Measurements from ENCODE around the gene PPP1R27.

The PPP1R27 gene, protein sequence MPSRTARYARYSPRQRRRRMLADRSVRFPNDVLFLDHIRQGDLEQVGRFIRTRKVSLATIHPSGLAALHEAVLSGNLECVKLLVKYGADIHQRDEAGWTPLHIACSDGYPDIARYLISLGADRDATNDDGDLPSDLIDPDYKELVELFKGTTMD

DNA sequence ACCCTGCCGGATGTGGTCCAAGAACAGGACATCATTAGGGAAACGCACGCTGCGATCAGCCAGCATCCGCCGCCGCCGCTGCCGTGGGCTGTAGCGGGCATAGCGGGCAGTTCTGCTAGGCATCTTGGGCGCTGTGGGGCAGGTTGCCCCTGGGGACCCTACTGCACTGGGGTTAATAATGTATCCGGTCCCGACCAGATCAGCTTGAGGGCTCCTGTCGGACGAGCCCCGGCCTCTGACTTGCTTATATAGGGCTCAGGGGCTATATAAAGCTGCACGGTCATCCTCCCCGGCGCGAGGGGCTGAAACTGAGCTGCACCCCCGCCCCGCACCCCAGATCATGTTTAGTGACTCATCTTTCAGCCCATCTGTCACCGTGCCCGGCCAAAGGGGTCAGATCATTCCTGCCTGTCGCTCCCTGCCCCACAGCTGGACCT is at the start of gene PPP1R27:
Gene PPP1R27 (minus strand): TSS at position 220 of the 437 bp plus-strand sequence. CDS start 97 bp downstream, at position 123.
- Histone ChIP-seq H4K20me1 (ENCODE audit: insufficient read depth, low read length) (no peaks in the 10 kb centered on the region), H3K36me3 (replicated peaks; ENCODE audit: low read depth, low read length) (no peaks in the 10 kb centered on the region), H3K4me2 (ENCODE audit: low read length) (peak within 1 kb of the TSS; percentile 94), H3K9me3 (ENCODE audit: insufficient read depth, low read length) (no peaks in the 10 kb centered on the region), H3K79me2 (ENCODE audit: low read length) (peaks cover 30% of the 10 kb centered on the region), H3K27ac (ENCODE audit: low read length) (peak within 1 kb of the TSS; percentile 64), H3K4me1 (ENCODE audit: low read length) (peaks cover 16% of the 10 kb centered on the region), H3K9ac (ENCODE audit: low read length) (peak within 1 kb of the TSS; percentile 89), H3K4me3 (ENCODE audit: low read length) (peak within 1 kb of the TSS; percentile 80), H3K27me3 (ENCODE audit: low read depth, low read length) (no peaks in the 10 kb centered on the region), H2AFZ (ENCODE audit: low read depth, low read length) (no peak within 1 kb of the TSS)
- no peak for TF ChIP-seq EZH2phosphoT487 (IDR thresholded peaks at IDR 0.05; ENCODE audit: low read depth)
- TF ChIP-seq, protein P1, sequence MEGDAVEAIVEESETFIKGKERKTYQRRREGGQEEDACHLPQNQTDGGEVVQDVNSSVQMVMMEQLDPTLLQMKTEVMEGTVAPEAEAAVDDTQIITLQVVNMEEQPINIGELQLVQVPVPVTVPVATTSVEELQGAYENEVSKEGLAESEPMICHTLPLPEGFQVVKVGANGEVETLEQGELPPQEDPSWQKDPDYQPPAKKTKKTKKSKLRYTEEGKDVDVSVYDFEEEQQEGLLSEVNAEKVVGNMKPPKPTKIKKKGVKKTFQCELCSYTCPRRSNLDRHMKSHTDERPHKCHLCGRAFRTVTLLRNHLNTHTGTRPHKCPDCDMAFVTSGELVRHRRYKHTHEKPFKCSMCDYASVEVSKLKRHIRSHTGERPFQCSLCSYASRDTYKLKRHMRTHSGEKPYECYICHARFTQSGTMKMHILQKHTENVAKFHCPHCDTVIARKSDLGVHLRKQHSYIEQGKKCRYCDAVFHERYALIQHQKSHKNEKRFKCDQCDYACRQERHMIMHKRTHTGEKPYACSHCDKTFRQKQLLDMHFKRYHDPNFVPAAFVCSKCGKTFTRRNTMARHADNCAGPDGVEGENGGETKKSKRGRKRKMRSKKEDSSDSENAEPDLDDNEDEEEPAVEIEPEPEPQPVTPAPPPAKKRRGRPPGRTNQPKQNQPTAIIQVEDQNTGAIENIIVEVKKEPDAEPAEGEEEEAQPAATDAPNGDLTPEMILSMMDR (IDR thresholded peaks at IDR 0.05; ENCODE audit: low read depth, low read length): no peak

DNA sequence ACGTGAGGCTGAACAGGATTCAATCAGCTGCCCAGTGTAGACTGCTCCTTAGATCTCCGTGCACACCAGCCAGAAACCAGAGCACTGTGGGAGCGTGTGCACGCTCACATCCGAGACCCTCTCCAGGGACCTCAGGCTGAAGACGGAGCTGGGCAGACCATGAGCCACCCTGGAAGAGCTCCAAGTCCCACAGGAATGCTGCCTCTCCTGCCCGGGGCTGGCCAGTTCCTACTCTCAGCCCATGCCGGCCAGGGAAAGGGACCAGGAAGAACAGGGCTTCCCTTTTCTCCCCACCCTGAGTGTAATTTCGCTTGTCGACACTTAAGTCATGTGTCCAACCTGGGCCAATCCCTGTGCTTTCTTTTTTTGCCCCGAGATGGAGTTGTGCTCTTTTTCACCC is 49.7 kb upstream of the PPP1R27 start:
- Histone ChIP-seq H3K27me3 (ENCODE audit: low read depth, low read length) (no peaks in the 10 kb centered on the region), H4K20me1 (ENCODE audit: insufficient read depth, low read length) (0 out of 2 replicates have a peak, but pooled peaks cover 3% of the 10 kb centered on the region), H3K4me1 (ENCODE audit: low read length) (no peaks in the 10 kb centered on the region), H3K4me3 (ENCODE audit: low read length) (no peak overlapping the region), H2AFZ (ENCODE audit: low read depth, low read length) (no peak overlapping the region), H3K27ac (ENCODE audit: low read length) (no peak overlapping the region), H3K9me3 (ENCODE audit: insufficient read depth, low read length) (no peaks in the 10 kb centered on the region), H3K4me2 (ENCODE audit: low read length) (no peak overlapping the region), H3K36me3 (replicated peaks; ENCODE audit: low read depth, low read length) (peaks cover 59% of the 10 kb centered on the region), H3K9ac (ENCODE audit: low read length) (no peak overlapping the region), H3K79me2 (ENCODE audit: low read length) (peaks cover 41% of the 10 kb centered on the region)
- TF ChIP-seq, protein P1 (IDR thresholded peaks at IDR 0.05; ENCODE audit: low read depth, low read length): no peak
- TF ChIP-seq EZH2phosphoT487 (IDR thresholded peaks at IDR 0.05; ENCODE audit: low read depth): no peak

DNA sequence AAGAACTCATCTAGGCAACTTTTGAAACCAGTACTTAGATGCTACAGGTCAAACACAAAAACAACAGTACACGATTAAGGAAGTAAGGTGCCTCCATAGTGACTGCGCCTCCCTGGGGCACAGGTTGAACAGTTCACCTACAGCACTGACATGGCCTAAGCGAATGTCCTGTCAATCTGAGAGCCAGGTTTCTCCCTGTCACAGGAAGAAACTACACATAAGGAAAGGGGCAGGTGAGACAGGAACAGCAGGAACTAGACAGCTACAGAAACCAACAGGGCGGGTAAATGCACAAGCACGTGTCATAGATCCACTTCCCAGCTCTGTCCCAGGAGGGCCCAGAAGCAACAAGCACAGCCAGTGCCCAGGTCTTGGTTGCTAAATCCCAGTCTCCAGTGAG is 44.3 kb upstream of the PPP1R27 start:
- Histone ChIP-seq H3K27ac (ENCODE audit: low read length) (no peak overlapping the region), H3K4me3 (ENCODE audit: low read length) (no peak overlapping the region), H3K79me2 (ENCODE audit: low read length) (peaks cover 6% of the 10 kb centered on the region; the same call in 1 of the 2 replicates), H3K36me3 (replicated peaks; ENCODE audit: low read depth, low read length) (peaks cover 27% of the 10 kb centered on the region), H2AFZ (ENCODE audit: low read depth, low read length) (no peak overlapping the region), H4K20me1 (ENCODE audit: insufficient read depth, low read length) (no peaks in the 10 kb centered on the region), H3K4me1 (ENCODE audit: low read length) (no peaks in the 10 kb centered on the region), H3K4me2 (ENCODE audit: low read length) (no peak overlapping the region), H3K27me3 (ENCODE audit: low read depth, low read length) (no peaks in the 10 kb centered on the region), H3K9ac (ENCODE audit: low read length) (no peak overlapping the region), H3K9me3 (ENCODE audit: insufficient read depth, low read length) (no peaks in the 10 kb centered on the region)
- no peak for TF ChIP-seq EZH2phosphoT487 (IDR thresholded peaks at IDR 0.05; ENCODE audit: low read depth)
- TF ChIP-seq, protein P1 (IDR thresholded peaks at IDR 0.05; ENCODE audit: low read depth, low read length): no peak

DNA sequence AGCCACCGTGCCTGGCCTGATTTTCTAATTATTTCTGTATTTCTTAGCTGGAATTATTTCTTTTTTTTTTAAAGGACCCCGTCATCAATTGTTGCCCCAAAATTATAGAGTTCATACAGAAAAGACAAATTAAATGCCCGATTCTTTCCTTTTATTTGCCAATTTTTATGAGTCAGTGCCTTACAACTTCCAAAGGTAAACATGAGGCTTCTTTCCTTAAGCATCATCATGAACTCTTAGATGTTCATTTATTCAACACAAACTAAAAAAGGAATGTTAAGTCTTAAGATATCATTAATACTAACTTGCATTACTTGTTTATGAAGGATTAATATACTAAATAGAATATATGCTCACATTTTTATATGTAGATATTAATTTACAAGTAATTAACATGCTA is 43.4 kb upstream of the PPP1R27 start:
- Histone ChIP-seq H3K36me3 (replicated peaks; ENCODE audit: low read depth, low read length) (peaks cover 25% of the 10 kb centered on the region), H3K4me1 (ENCODE audit: low read length) (peaks cover 5% of the 10 kb centered on the region; the same call in 1 of the 2 replicates), H3K27me3 (ENCODE audit: low read depth, low read length) (no peaks in the 10 kb centered on the region), H3K4me3 (ENCODE audit: low read length) (no peak overlapping the region), H3K79me2 (ENCODE audit: low read length) (peaks cover 4% of the 10 kb centered on the region; the same call in 1 of the 2 replicates), H3K27ac (ENCODE audit: low read length) (no peak overlapping the region), H4K20me1 (ENCODE audit: insufficient read depth, low read length) (no peaks in the 10 kb centered on the region), H2AFZ (ENCODE audit: low read depth, low read length) (no peak overlapping the region), H3K4me2 (ENCODE audit: low read length) (no peak overlapping the region), H3K9me3 (ENCODE audit: insufficient read depth, low read length) (no peaks in the 10 kb centered on the region), H3K9ac (ENCODE audit: low read length) (no peak overlapping the region)
- TF ChIP-seq EZH2phosphoT487 (IDR thresholded peaks at IDR 0.05; ENCODE audit: low read depth): no peak
- TF ChIP-seq, protein P1 (IDR thresholded peaks at IDR 0.05; ENCODE audit: low read depth, low read length): no peak
